ENCODE measurements around the gene CUX1. TPM values are rescaled to one million over a fixed set of nuclear protein-coding genes. Genes with fewer than 3 reads are reported as not detected.
"Not testable (repeated sequence)": the region's sequence is repeated elsewhere in the genome, so short reads cannot be mapped to it uniquely, and the experiment has no call there.

The CUX1 gene
- total RNA-seq, 2 donors from 2014 or later: 8.6 to 23.3 TPM

GRCh38 chr7:101856473-101857357, 39.3 kb downstream of the CUX1 start:
- DNase-seq (ENCODE audit: low spot score in 2 of 2) (peak; percentile 77 to 89), ATAC-seq (peak; percentile 91 to 95)
- Mint-ChIP-seq H3K36me3 (peaks cover 0 to 4% of the 10 kb centered on the region in 2 donors), H3K9me3 (no peaks in the 10 kb centered on the region), H3K27ac (peak overlapping the region; percentile 97 to 99)

GRCh38 chr7:101857358-101857811, 40.0 kb downstream of the CUX1 start:
- no peak for DNase-seq (ENCODE audit: low spot score in 2 of 2)

GRCh38 chr7:101858437-101859385, 41.3 kb downstream of the CUX1 start:
- no peaks in the 10 kb centered on the region for H3K9me3 Mint-ChIP-seq
- no peak for DNase-seq (ENCODE audit: low spot score in 2 of 2)
- ATAC-seq: no peak
- H3K27ac Mint-ChIP-seq: peak overlapping the region in 1 of 2 donors; percentile 97
- peaks cover 0 to 4% of the 10 kb centered on the region in 2 donors for H3K36me3 Mint-ChIP-seq

More at GRCh38 chr7:101857358-101857811, 40.0 kb downstream of the CUX1 start:
- Mint-ChIP-seq H3K9me3 (no peaks in the 10 kb centered on the region), H3K27ac (peak overlapping the region; percentile 97 to 99), H3K36me3 (peaks cover 0 to 4% of the 10 kb centered on the region in 2 donors)
- peak; percentile 24 to 37 for ATAC-seq

DNA sequence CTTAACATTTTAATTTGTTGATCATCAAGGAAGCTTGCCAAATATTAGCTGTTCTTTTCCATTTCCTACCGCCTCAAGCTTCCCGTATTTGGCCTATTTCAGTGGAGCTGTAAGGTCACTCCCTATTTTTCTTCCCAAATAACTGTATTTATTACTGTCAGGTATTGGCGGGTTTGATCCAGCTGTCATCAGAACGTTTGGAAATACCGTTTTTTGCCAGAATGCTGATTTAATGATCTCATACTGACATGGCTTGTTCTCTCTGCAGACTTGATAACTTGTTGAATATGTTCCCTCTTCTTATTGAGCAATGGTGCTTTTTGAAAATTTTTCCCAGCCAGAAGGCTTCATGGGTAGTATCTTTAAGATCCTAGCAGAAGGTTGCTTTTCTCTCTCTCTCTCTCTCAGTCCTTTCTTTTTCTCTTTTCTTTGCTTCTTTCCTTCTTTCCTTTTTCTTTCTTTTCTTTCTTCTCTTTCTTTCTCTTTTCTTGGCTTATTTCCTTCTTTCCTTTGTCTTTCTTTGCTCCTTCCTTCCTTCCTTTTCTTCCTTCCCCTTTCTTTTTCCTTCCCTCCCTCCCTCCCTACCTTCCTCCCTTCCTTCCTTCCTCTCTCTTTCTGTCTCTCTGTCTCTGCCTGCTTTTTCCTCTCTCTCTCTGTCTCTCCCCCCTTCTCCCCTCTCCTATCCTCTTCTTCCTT, 42.1 kb downstream of the CUX1 start:
- Mint-ChIP-seq H3K27ac (peak overlapping the region in 1 of 2 donors; percentile 60), H3K9me3 (no peaks in the 10 kb centered on the region), H3K36me3 (peaks cover 0 to 4% of the 10 kb centered on the region in 2 donors)
- ATAC-seq (no peak), DNase-seq (ENCODE audit: low spot score in 2 of 2) (no peak)

DNA sequence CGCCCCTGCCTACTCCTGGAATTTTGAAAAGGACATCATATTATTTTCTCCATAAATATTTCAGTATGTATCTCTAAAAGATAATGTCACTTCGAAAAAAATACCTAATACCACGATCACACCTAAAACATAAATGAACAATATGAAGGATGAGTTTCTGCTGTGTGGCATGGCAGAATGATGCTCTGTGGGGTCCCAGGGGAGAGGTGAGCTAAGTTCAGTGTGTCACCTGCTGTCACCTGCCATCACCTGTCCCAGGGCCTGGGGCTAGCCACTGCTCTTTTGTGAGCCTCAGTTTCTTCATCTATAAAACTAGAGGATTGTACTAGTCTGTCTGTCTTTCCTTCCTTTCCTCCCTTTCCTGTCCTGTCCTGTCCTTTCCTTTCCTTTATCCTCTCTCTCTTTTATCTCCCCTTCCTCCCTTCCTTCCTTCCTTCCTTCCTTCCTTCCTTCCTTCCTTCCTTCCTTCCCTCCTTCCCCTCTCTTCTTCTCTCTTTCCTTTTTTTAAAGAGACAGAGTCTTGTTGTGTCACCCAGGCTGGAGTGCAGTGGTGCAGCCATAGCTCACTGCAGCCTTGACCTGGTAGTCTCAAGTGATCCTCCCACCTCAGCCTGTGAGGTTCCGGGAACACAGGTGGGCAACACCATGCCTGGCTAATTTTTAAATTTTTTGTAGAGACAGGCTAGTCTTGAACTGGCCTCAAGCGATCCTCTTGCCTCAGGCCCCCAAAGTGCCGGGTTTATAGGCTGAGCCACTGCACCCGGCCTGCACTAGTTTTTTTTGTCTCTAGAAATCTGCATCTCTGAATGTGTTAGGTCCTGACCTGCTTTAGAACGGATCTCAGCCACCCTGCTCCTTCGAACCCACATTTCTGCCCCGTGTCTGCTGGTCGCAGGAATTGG, 43.1 kb downstream of the CUX1 start:
- ATAC-seq (no peak), DNase-seq (ENCODE audit: low spot score in 2 of 2) (no peak)
- H3K36me3 Mint-ChIP-seq: no peaks in the 10 kb centered on the region
- no peaks in the 10 kb centered on the region for H3K9me3 Mint-ChIP-seq
- H3K27ac Mint-ChIP-seq: peak overlapping the region in 1 of 2 donors; percentile 60

GRCh38 chr7:101861218-101861775, 43.9 kb downstream of the CUX1 start:
- DNase-seq (ENCODE audit: low spot score in 2 of 2) (no peak), ATAC-seq (no peak)
- Mint-ChIP-seq H3K9me3 (no peaks in the 10 kb centered on the region), H3K27ac (no peak overlapping the region), H3K36me3 (no peaks in the 10 kb centered on the region)

- DNase-seq (ENCODE audit: low spot score in 2 of 2) (no peak), ATAC-seq (no peak)
- Mint-ChIP-seq H3K9me3 (no peaks in the 10 kb centered on the region), H3K36me3 (no peaks in the 10 kb centered on the region), H3K27ac (no peak overlapping the region)
Measured at GRCh38 chr7:101862280-101863220, 45.1 kb downstream of the CUX1 start.

GRCh38 chr7:101863598-101863997, 46.2 kb downstream of the CUX1 start:
- Mint-ChIP-seq H3K9me3 (no peaks in the 10 kb centered on the region), H3K27ac (no peak overlapping the region), H3K36me3 (no peaks in the 10 kb centered on the region)
- ATAC-seq (no peak), DNase-seq (ENCODE audit: low spot score in 2 of 2) (no peak)

- Mint-ChIP-seq H3K9me3 (no peaks in the 10 kb centered on the region), H3K27ac (no peak overlapping the region), H3K36me3 (no peaks in the 10 kb centered on the region)
- no peak for DNase-seq (ENCODE audit: low spot score in 2 of 2)
- ATAC-seq: no peak
Measured at GRCh38 chr7:101864039-101864438, 46.6 kb downstream of the CUX1 start.

GRCh38 chr7:101865031-101865430, 47.6 kb downstream of the CUX1 start:
- H3K36me3 Mint-ChIP-seq: no peaks in the 10 kb centered on the region
- no peak for ATAC-seq
- DNase-seq (ENCODE audit: low spot score in 2 of 2): no peak
- no peak overlapping the region for H3K27ac Mint-ChIP-seq
- H3K9me3 Mint-ChIP-seq: no peaks in the 10 kb centered on the region

DNA sequence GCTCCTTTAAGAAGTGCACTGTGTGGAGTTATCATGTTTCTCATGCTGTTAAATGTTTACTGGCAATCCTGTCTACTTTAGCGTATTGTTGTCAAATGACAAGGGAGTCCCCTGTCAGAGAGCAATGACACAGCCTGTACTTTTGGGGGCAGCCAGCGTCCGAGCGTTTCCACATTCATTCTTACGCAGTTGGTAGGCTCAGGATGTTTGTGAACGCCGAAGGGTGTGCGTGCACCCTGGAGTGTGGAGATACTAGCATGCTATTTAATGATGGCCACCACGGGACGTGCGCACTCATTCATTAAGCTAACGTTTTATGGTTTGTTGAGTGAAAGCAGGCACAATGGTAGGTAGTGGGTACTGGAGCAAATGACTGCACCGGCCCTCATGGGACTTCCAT, 48.0 kb downstream of the CUX1 start:
- H3K36me3 Mint-ChIP-seq: no peaks in the 10 kb centered on the region
- DNase-seq (ENCODE audit: low spot score in 2 of 2): no peak
- no peak overlapping the region for H3K27ac Mint-ChIP-seq
- H3K9me3 Mint-ChIP-seq: no peaks in the 10 kb centered on the region
- ATAC-seq: no peak

DNA sequence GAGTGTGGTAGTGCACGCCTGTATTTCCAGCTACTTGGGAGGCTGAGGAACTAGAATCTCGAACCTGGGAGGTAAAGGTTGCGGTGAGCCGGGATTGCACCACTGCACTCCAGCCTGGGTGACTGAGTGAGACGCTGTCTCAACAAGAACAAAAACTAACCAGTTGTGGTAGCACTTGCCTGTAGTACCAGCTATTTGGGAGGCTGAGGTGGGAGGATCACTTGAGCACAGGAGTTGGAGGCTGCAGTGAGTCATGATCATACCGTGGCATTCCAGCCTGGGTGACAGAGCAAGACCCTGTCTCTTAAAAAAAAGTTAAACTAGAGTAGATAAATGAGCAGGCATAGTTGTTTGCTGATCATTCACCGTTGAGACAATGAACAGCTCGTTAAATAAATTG, 48.9 kb downstream of the CUX1 start:
- Mint-ChIP-seq H3K9me3 (no peaks in the 10 kb centered on the region), H3K27ac (no peak overlapping the region), H3K36me3 (no peaks in the 10 kb centered on the region)
- ATAC-seq: no peak
- no peak for DNase-seq (ENCODE audit: low spot score in 2 of 2)

DNA sequence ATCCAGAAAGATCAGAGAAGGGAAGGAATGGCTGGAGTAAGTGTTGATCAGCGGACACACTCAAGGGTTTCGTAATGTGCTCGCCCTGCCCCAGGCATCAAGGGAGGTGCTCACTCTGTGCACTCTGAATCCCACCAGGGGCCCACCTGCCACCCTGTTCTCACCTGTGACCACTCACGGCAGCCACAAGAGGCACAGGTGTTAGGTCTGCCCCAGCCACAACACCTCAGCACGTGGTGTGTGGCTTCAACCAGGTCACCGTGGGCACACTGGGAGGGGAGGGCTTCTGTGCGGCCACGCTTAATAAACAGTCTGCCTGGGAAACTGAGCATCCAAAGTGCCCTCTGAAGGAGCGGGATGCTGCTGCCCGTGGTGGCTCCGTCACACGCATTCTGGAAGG, 49.8 kb downstream of the CUX1 start:
- no peak for DNase-seq (ENCODE audit: low spot score in 2 of 2)
- Mint-ChIP-seq H3K36me3 (no peaks in the 10 kb centered on the region), H3K27ac (no peak overlapping the region), H3K9me3 (no peaks in the 10 kb centered on the region)
- no peak for ATAC-seq

DNA sequence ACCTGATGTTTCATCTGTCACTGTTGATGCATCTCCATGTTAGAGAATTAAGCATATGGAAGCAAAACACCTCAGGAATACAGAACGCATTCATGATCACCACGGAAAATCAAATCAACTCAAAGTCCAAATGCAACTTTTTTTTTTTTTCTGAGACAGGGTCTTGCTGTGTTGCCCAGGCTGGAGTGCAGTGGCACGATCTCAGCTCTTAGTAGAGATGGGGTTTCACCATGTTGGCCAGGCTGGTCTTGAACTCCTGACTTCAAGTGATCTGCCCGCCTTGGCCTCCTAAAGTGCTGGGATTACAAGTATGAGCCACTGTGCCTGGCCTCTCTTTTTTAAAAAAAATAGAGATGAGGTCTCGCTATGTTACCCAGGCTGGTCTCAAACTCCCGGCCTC, 50.3 kb downstream of the CUX1 start:
- not testable (repeated sequence) for H3K27ac Mint-ChIP-seq; H3K36me3 Mint-ChIP-seq; DNase-seq (ENCODE audit: low spot score in 2 of 2); H3K9me3 Mint-ChIP-seq; ATAC-seq

Measured in activated naive CD4-positive, alpha-beta T cell treated with anti-CD3 and anti-CD28 coated beads, Interleukin-2, amount 50 U/mL, for 72 hours (primary cell).